HL-60 (cell line): ENCODE results near the gene STIM2.

Experiments used
- DNase-seq, 2 experiments: peaks; one replicate each; pipeline ENCODE4 v3.0.0-alpha.2; 2010 to 2020; ENCODE audit warnings: low read depth in 1 of 2, low spot score in 1 of 2
- H3K27ac ChIP-seq: fragments of 250-450 bp; sonication (Bioruptor Pico); replicated peaks from 2 replicates; pipeline ENCODE4 v1.5.1; 2020; ENCODE audit warnings: mild to moderate bottlenecking, moderate library complexity
- H3K27me3 ChIP-seq: fragments of 250-450 bp; sonication (Bioruptor Pico); 2 replicates; pipeline ENCODE4 v1.5.1; 2021; ENCODE audit warnings: mild to moderate bottlenecking, moderate library complexity; ENCODE audit not compliant: insufficient read depth, poor library complexity, severe bottlenecking
- H3K4me3 ChIP-seq: replicated peaks from 2 replicates; pipeline ENCODE4 v1.5.1; 2011; ENCODE audit warnings: mild to moderate bottlenecking, control low read depth, low read length; ENCODE audit not compliant: insufficient read depth
- CTCF ChIP-seq: IDR thresholded peaks from one replicate; pipeline ENCODE4 v1.5.1; 2011; ENCODE audit warnings: low read length, control low read depth, inconsistent platforms; ENCODE audit not compliant: insufficient read depth
- GABPA ChIP-seq: IDR thresholded peaks from 2 replicates; pipeline ENCODE4 v1.6.1; 2012; ENCODE audit warnings: low read depth
- POLR2AphosphoS5 ChIP-seq: IDR thresholded peaks from 2 replicates; pipeline ENCODE4 v1.6.1; 2012; ENCODE audit warnings: low read depth
- REST ChIP-seq: IDR thresholded peaks from 2 replicates; pipeline ENCODE4 v1.6.1; 2012; ENCODE audit warnings: low read depth; ENCODE audit not compliant: insufficient replicate concordance
- SPI1 ChIP-seq: IDR thresholded peaks from 2 replicates; pipeline ENCODE4 v1.6.1; 2012; ENCODE audit warnings: low read depth, mild to moderate bottlenecking, borderline replicate concordance

The STIM2 gene

DNA sequence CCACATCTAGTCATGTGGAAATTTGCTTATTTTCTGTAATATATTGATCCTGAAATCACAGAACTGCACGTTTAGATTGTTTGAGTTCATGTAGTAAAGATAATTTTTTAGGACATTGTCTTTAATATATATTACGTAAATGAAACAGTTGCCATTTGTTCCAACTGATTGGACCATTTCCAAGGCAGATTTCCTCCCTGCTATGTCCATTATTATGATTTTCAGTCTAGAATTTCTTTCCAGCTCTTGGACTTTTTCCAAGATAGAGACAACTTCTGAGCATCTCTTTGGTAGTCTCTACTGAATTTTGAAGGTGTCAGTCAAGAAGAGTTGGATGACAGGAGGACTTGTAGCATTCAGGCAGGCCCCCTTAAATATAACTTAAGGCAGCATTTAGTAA lies 94.6 kb downstream of the STIM2 start:
- H3K4me3 ChIP-seq, result no peak overlapping the region
- H3K27ac ChIP-seq, result no peak overlapping the region
- no peak for DNase-seq
- H3K27me3 ChIP-seq, result no peaks in the 10 kb centered on the region
- TF ChIP-seq GABPA (no peak), POLR2AphosphoS5 (no peak)

GRCh38 chr4:26958925-26959653 lies 98.4 kb downstream of the STIM2 start:
- Histone ChIP-seq H3K27me3 (no peaks in the 10 kb centered on the region), H3K27ac (no peak overlapping the region), H3K4me3 (no peak overlapping the region)
- TF ChIP-seq CTCF (no peak), GABPA (no peak), REST (no peak), SPI1 (no peak), POLR2AphosphoS5 (no peak)
- no peak for DNase-seq

DNA sequence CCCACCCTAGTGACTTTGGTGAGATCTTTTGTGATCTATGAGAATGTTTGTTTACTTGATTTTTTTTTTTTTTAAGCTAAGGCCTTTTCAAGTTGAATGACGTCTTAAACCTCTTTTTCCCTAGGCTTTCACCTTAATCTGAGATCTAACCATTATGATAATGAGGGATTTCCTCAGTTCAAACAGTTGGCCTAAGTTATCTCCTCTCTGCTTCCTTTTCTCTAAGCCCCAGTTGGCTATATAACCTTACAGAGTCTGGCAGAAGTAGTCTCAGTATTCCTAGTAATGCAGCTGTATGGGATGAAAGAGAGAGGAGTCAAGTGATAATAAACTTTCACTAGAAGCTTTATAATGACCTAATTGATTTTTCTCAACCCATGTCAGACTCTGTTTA lies 99.0 kb downstream of the STIM2 start:
- no peak for DNase-seq
- Histone ChIP-seq H3K27me3 (no peaks in the 10 kb centered on the region), H3K4me3 (no peak overlapping the region), H3K27ac (no peak overlapping the region)
- no peak for TF ChIP-seq CTCF
- TF ChIP-seq GABPA, result no peak
- TF ChIP-seq REST, result no peak
- no peak for TF ChIP-seq SPI1
- TF ChIP-seq POLR2AphosphoS5, result no peak

DNA sequence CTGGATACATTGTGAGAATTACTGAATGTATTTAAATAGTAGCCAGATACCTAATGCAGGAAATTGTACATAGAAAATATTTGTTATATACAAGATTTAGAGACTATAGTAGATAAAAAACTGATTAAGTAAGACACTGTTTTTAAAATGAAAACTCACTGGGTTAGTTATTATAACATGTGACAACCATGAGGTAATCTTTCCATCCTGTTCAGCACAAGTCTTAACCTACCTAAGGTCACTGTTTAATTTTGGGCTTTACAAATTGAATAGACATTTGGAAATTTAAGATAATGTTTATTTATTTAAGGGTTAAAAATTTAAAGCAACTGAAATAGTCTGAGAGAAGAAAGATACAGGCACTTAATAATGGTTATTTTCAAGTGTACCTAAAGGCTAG lies 102.1 kb downstream of the STIM2 start:
- DNase-seq, result no peak
- Histone ChIP-seq H3K27ac (no peak overlapping the region), H3K27me3 (no peaks in the 10 kb centered on the region), H3K4me3 (no peak overlapping the region)
- TF ChIP-seq GABPA, result no peak
- TF ChIP-seq POLR2AphosphoS5, result no peak
- no peak for TF ChIP-seq REST
- no peak for TF ChIP-seq SPI1
- TF ChIP-seq CTCF, result no peak
